ENCODE measurements around the gene DMD. TPM values are rescaled to one million over a fixed set of nuclear protein-coding genes. Genes with fewer than 3 reads are reported as not detected.

DMD gene
- total and polyA plus RNA-seq, 4 experiments from 2014 or later: 0.18 to 0.55 (median 0.19) TPM; not detected in 1

- H3K4me3 ChIP-seq (ENCODE audit: low read length in 2 of 2): no peak overlapping the region
- CTCF ChIA-PET (ENCODE audit: partially characterized antibody): no interaction called here
- no peaks in the 10 kb centered on the region for H3K36me3 ChIP-seq (ENCODE audit: insufficient read depth, low read length)
- Mint-ChIP-seq H3K4me3 (no peak overlapping the region), H3K4me1 (no peaks in the 10 kb centered on the region), H3K27ac (no peak overlapping the region), H3K9me3 (peaks cover 0 to 2% (median under 1%) of the 10 kb centered on the region in 8 donors), H3K27me3 (no peaks in the 10 kb centered on the region), H3K36me3 (no peaks in the 10 kb centered on the region)
- no peak overlapping the region for H3K27ac ChIP-seq (ENCODE audit: low read depth, low read length)
- H3K9me3 ChIP-seq (ENCODE audit: control insufficient read depth in 1 of 2, low read length in 2 of 2): no peaks in the 10 kb centered on the region
- no peak for DNase-seq
- POLR2A ChIA-PET (ENCODE audit: partially characterized antibody): no interaction called here
- no peaks in the 10 kb centered on the region for H3K27me3 ChIP-seq (ENCODE audit: insufficient read depth, low read length)
- no peaks in the 10 kb centered on the region for H3K4me1 ChIP-seq (ENCODE audit: insufficient read depth, low read length)
- intact Hi-C loops (cut with micrococcal nuclease): no loop called here
These were observed 1057.8 kb downstream of the DMD start for GRCh38 chrX:32153585-32153984.

GRCh38 chrX:32150141-32150540 lies 1061.2 kb downstream of the DMD start:
- Histone ChIP-seq H3K36me3 (ENCODE audit: insufficient read depth, low read length) (no peaks in the 10 kb centered on the region), H3K4me1 (ENCODE audit: insufficient read depth, low read length) (no peaks in the 10 kb centered on the region), H3K9me3 (ENCODE audit: control insufficient read depth in 1 of 2, low read length in 2 of 2) (no peaks in the 10 kb centered on the region), H3K27ac (ENCODE audit: low read depth, low read length) (no peak overlapping the region), H3K27me3 (ENCODE audit: insufficient read depth, low read length) (no peaks in the 10 kb centered on the region), H3K4me3 (ENCODE audit: low read length in 2 of 2) (no peak overlapping the region)
- Mint-ChIP-seq H3K4me1 (no peaks in the 10 kb centered on the region), H3K27me3 (no peaks in the 10 kb centered on the region), H3K4me3 (no peak overlapping the region), H3K9me3 (no peaks in the 10 kb centered on the region), H3K36me3 (no peaks in the 10 kb centered on the region), H3K27ac (no peak overlapping the region)
- intact Hi-C loops (cut with micrococcal nuclease): no loop called here
- no peak for DNase-seq
- POLR2A ChIA-PET (ENCODE audit: partially characterized antibody): no interaction called here
- CTCF ChIA-PET (ENCODE audit: partially characterized antibody): no interaction called here

- POLR2A ChIA-PET (ENCODE audit: partially characterized antibody): no interaction called here
- H3K27me3 Mint-ChIP-seq: no peaks in the 10 kb centered on the region
- intact Hi-C loops (cut with micrococcal nuclease): no loop called here
- H3K4me1 Mint-ChIP-seq: no peaks in the 10 kb centered on the region
- H3K36me3 Mint-ChIP-seq: no peaks in the 10 kb centered on the region
- H3K9me3 ChIP-seq (ENCODE audit: control insufficient read depth in 1 of 2, low read length in 2 of 2): no peaks in the 10 kb centered on the region
- H3K4me3 Mint-ChIP-seq: no peak overlapping the region
- H3K4me1 ChIP-seq (ENCODE audit: insufficient read depth, low read length): no peaks in the 10 kb centered on the region
- DNase-seq: no peak
- no peak overlapping the region for H3K4me3 ChIP-seq (ENCODE audit: low read length in 2 of 2)
- CTCF ChIA-PET (ENCODE audit: partially characterized antibody): no interaction called here
- no peaks in the 10 kb centered on the region for H3K27me3 ChIP-seq (ENCODE audit: insufficient read depth, low read length)
- H3K36me3 ChIP-seq (ENCODE audit: insufficient read depth, low read length): no peaks in the 10 kb centered on the region
- H3K27ac Mint-ChIP-seq: no peak overlapping the region
- peaks cover 0 to 6% (median under 1%) of the 10 kb centered on the region in 8 donors for H3K9me3 Mint-ChIP-seq
- no peak overlapping the region for H3K27ac ChIP-seq (ENCODE audit: low read depth, low read length)
These were observed 1069.5 kb downstream of the DMD start for GRCh38 chrX:32141841-32142240.

- Histone ChIP-seq H3K27me3 (ENCODE audit: insufficient read depth, low read length) (no peaks in the 10 kb centered on the region), H3K27ac (ENCODE audit: low read depth, low read length) (no peak overlapping the region), H3K36me3 (ENCODE audit: insufficient read depth, low read length) (no peaks in the 10 kb centered on the region), H3K4me1 (ENCODE audit: insufficient read depth, low read length) (no peaks in the 10 kb centered on the region), H3K4me3 (ENCODE audit: low read length in 2 of 2) (no peak overlapping the region), H3K9me3 (ENCODE audit: control insufficient read depth in 1 of 2, low read length in 2 of 2) (no peaks in the 10 kb centered on the region)
- Mint-ChIP-seq H3K9me3 (peaks cover 0 to 6% (median under 1%) of the 10 kb centered on the region in 8 donors), H3K4me1 (no peaks in the 10 kb centered on the region), H3K27ac (no peak overlapping the region), H3K36me3 (no peaks in the 10 kb centered on the region), H3K27me3 (no peaks in the 10 kb centered on the region), H3K4me3 (no peak overlapping the region)
- CTCF ChIA-PET (ENCODE audit: partially characterized antibody): no interaction called here
- POLR2A ChIA-PET (ENCODE audit: partially characterized antibody): no interaction called here
- DNase-seq: no peak
- intact Hi-C loops (cut with micrococcal nuclease): no loop called here
These were observed 1071.9 kb downstream of the DMD start for GRCh38 chrX:32139476-32139875.

GRCh38 chrX:32137525-32137924 lies 1073.8 kb downstream of the DMD start:
- no peaks in the 10 kb centered on the region for H3K27me3 Mint-ChIP-seq
- CTCF ChIA-PET (ENCODE audit: partially characterized antibody): no interaction called here
- H3K4me1 ChIP-seq (ENCODE audit: insufficient read depth, low read length): no peaks in the 10 kb centered on the region
- POLR2A ChIA-PET (ENCODE audit: partially characterized antibody): no interaction called here
- no peak for DNase-seq
- no peaks in the 10 kb centered on the region for H3K27me3 ChIP-seq (ENCODE audit: insufficient read depth, low read length)
- H3K36me3 ChIP-seq (ENCODE audit: insufficient read depth, low read length): no peaks in the 10 kb centered on the region
- peaks cover 0 to 12% (median 3%) of the 10 kb centered on the region in 8 donors for H3K9me3 Mint-ChIP-seq
- H3K27ac Mint-ChIP-seq: no peak overlapping the region
- no peaks in the 10 kb centered on the region for H3K9me3 ChIP-seq (ENCODE audit: control insufficient read depth in 1 of 2, low read length in 2 of 2)
- no peak overlapping the region for H3K4me3 ChIP-seq (ENCODE audit: low read length in 2 of 2)
- H3K27ac ChIP-seq (ENCODE audit: low read depth, low read length): no peak overlapping the region
- intact Hi-C loops (cut with micrococcal nuclease): no loop called here
- no peaks in the 10 kb centered on the region for H3K4me1 Mint-ChIP-seq
- H3K36me3 Mint-ChIP-seq: no peaks in the 10 kb centered on the region
- H3K4me3 Mint-ChIP-seq: no peak overlapping the region

GRCh38 chrX:32126997-32127396 lies 1084.4 kb downstream of the DMD start:
- Mint-ChIP-seq H3K4me3 (no peak overlapping the region), H3K27me3 (no peaks in the 10 kb centered on the region), H3K27ac (no peak overlapping the region), H3K4me1 (no peaks in the 10 kb centered on the region), H3K36me3 (no peaks in the 10 kb centered on the region), H3K9me3 (peaks cover 0 to 4% (median 0%) of the 10 kb centered on the region in 8 donors)
- Histone ChIP-seq H3K4me1 (ENCODE audit: insufficient read depth, low read length) (no peaks in the 10 kb centered on the region), H3K4me3 (ENCODE audit: low read length in 2 of 2) (no peak overlapping the region), H3K27ac (ENCODE audit: low read depth, low read length) (no peak overlapping the region), H3K9me3 (ENCODE audit: control insufficient read depth in 1 of 2, low read length in 2 of 2) (no peaks in the 10 kb centered on the region), H3K36me3 (ENCODE audit: insufficient read depth, low read length) (no peaks in the 10 kb centered on the region), H3K27me3 (ENCODE audit: insufficient read depth, low read length) (no peaks in the 10 kb centered on the region)
- DNase-seq: no peak
- intact Hi-C loops (cut with micrococcal nuclease): no loop called here
- ChIA-PET POLR2A (ENCODE audit: partially characterized antibody) (no interaction called here), CTCF (ENCODE audit: partially characterized antibody) (no interaction called here)

- no peak overlapping the region for H3K27ac ChIP-seq (ENCODE audit: low read depth, low read length)
- Mint-ChIP-seq H3K4me3 (no peak overlapping the region), H3K9me3 (peaks cover 0 to 6% (median 0%) of the 10 kb centered on the region in 8 donors), H3K27me3 (no peaks in the 10 kb centered on the region), H3K4me1 (no peaks in the 10 kb centered on the region), H3K27ac (no peak overlapping the region), H3K36me3 (no peaks in the 10 kb centered on the region)
- ChIA-PET POLR2A (ENCODE audit: partially characterized antibody) (no interaction called here), CTCF (ENCODE audit: partially characterized antibody) (interaction anchor here (0.7 kb wide), 1 partner anchor 964 kb away, joined by 4 read pairs; no protein-coding TSS in a partner anchor)
- H3K27me3 ChIP-seq (ENCODE audit: insufficient read depth, low read length): no peaks in the 10 kb centered on the region
- no peaks in the 10 kb centered on the region for H3K9me3 ChIP-seq (ENCODE audit: control insufficient read depth in 1 of 2, low read length in 2 of 2)
- H3K4me3 ChIP-seq (ENCODE audit: low read length in 2 of 2): no peak overlapping the region
- H3K36me3 ChIP-seq (ENCODE audit: insufficient read depth, low read length): no peaks in the 10 kb centered on the region
- no peak for DNase-seq
- no peaks in the 10 kb centered on the region for H3K4me1 ChIP-seq (ENCODE audit: insufficient read depth, low read length)
- intact Hi-C loops (cut with micrococcal nuclease): no loop called here
These were observed 1092.5 kb downstream of the DMD start for GRCh38 chrX:32118832-32119231.

- intact Hi-C loops (cut with micrococcal nuclease): no loop called here
- Mint-ChIP-seq H3K36me3 (no peaks in the 10 kb centered on the region), H3K27ac (no peak overlapping the region), H3K4me1 (no peaks in the 10 kb centered on the region), H3K9me3 (peaks cover 0 to 6% (median 0%) of the 10 kb centered on the region in 8 donors), H3K4me3 (no peak overlapping the region), H3K27me3 (no peaks in the 10 kb centered on the region)
- Histone ChIP-seq H3K27me3 (ENCODE audit: insufficient read depth, low read length) (no peaks in the 10 kb centered on the region), H3K9me3 (ENCODE audit: control insufficient read depth in 1 of 2, low read length in 2 of 2) (no peaks in the 10 kb centered on the region), H3K4me1 (ENCODE audit: insufficient read depth, low read length) (no peaks in the 10 kb centered on the region), H3K36me3 (ENCODE audit: insufficient read depth, low read length) (no peaks in the 10 kb centered on the region), H3K4me3 (ENCODE audit: low read length in 2 of 2) (no peak overlapping the region), H3K27ac (ENCODE audit: low read depth, low read length) (no peak overlapping the region)
- ChIA-PET POLR2A (ENCODE audit: partially characterized antibody) (no interaction called here), CTCF (ENCODE audit: partially characterized antibody) (no interaction called here)
- no peak for DNase-seq
These were observed 1095.3 kb downstream of the DMD start for GRCh38 chrX:32116047-32116446.
